OCI-LY7 (cell line): ENCODE measurements around the gene NRIP1.

Experiments
- CTCF ChIP-seq: fragments of 200-600 bp; sonication (generic); conservative IDR thresholded peaks from 2 replicates; pipeline ENCODE4 v1.5.1; 2014; ENCODE audit warnings: mild to moderate bottlenecking, antibody characterized with exemption, low read length, moderate library complexity, mixed read lengths
- EZH2phosphoT487 ChIP-seq: fragments of 200-600 bp; sonication (generic); IDR thresholded peaks from 2 replicates; pipeline ENCODE4 v1.6.1; 2018; ENCODE audit warnings: low read depth, borderline replicate concordance, mild to moderate bottlenecking, mixed run types, antibody characterized with exemption, low read length, moderate library complexity, mixed read lengths

GRCh38 chr21:15015622-15016471 is 49.0 kb downstream of the NRIP1 start:
- TF ChIP-seq CTCF (no peak), EZH2phosphoT487 (no peak)
